TTC549 (cell line): ENCODE results near the gene MFN2.
"Not testable (repeated sequence)": the region's sequence is repeated elsewhere in the genome, so short reads cannot be mapped to it uniquely, and the experiment has no call there.

ENCODE experiments used
- FAIRE-seq: peaks from 2 replicates; lab custom pipeline; 2012; peaks lifted over from hg19 to GRCh38; lab: Jason Lieb, UNC

The MFN2 gene

GRCh38 chr1:12026586-12026985, 46.3 kb downstream of the MFN2 start:
- FAIRE-seq = no peak

- FAIRE-seq = no peak
Measured at GRCh38 chr1:12028248-12028647, 48.0 kb downstream of the MFN2 start.

GRCh38 chr1:12028957-12029511, 48.8 kb downstream of the MFN2 start:
- FAIRE-seq = no peak

GRCh38 chr1:12029720-12030339, 49.6 kb downstream of the MFN2 start:
- FAIRE-seq = no peak

GRCh38 chr1:12031039-12031980, 51.1 kb downstream of the MFN2 start:
- no peak for FAIRE-seq

GRCh38 chr1:12032161-12032621, 51.9 kb downstream of the MFN2 start:
- FAIRE-seq = no peak

- FAIRE-seq = not testable (repeated sequence)
Measured at GRCh38 chr1:12033441-12033840, 53.2 kb downstream of the MFN2 start.

- no peak for FAIRE-seq
Measured at GRCh38 chr1:12034381-12034801, 54.1 kb downstream of the MFN2 start.

GRCh38 chr1:12035312-12035711, 55.1 kb downstream of the MFN2 start:
- FAIRE-seq = no peak

- FAIRE-seq = no peak
Measured at GRCh38 chr1:12037486-12038355, 57.5 kb downstream of the MFN2 start.

GRCh38 chr1:12038356-12039163, 58.3 kb downstream of the MFN2 start:
- no peak for FAIRE-seq

- FAIRE-seq = no peak
Measured at GRCh38 chr1:12039164-12039525, 58.9 kb downstream of the MFN2 start.

- not testable (repeated sequence) for FAIRE-seq
Measured at GRCh38 chr1:12039824-12040456, 59.7 kb downstream of the MFN2 start.

GRCh38 chr1:12040457-12041051, 60.3 kb downstream of the MFN2 start:
- FAIRE-seq = no peak

- not testable (repeated sequence) for FAIRE-seq
Measured at GRCh38 chr1:12044187-12044877, 64.1 kb downstream of the MFN2 start.

- no peak for FAIRE-seq
Measured at GRCh38 chr1:12046749-12047119, 66.5 kb downstream of the MFN2 start.

- FAIRE-seq = no peak
Measured at GRCh38 chr1:12047120-12047876, 67.1 kb downstream of the MFN2 start.

GRCh38 chr1:12048372-12048771, 68.1 kb downstream of the MFN2 start:
- no peak for FAIRE-seq

- FAIRE-seq = no peak
Measured at GRCh38 chr1:12049616-12050015, 69.4 kb downstream of the MFN2 start.
